HG02870 (cell line): ENCODE measurements around the gene EYS.

ENCODE experiments used
- ATAC-seq: cut with Tn5 transposase; IDR thresholded peaks from one replicate; pipeline ENCODE4 v1.9.1; 2021; ENCODE audit warnings: mild to moderate bottlenecking, moderate library complexity; ENCODE audit not compliant: unreplicated experiment

The EYS gene

DNA sequence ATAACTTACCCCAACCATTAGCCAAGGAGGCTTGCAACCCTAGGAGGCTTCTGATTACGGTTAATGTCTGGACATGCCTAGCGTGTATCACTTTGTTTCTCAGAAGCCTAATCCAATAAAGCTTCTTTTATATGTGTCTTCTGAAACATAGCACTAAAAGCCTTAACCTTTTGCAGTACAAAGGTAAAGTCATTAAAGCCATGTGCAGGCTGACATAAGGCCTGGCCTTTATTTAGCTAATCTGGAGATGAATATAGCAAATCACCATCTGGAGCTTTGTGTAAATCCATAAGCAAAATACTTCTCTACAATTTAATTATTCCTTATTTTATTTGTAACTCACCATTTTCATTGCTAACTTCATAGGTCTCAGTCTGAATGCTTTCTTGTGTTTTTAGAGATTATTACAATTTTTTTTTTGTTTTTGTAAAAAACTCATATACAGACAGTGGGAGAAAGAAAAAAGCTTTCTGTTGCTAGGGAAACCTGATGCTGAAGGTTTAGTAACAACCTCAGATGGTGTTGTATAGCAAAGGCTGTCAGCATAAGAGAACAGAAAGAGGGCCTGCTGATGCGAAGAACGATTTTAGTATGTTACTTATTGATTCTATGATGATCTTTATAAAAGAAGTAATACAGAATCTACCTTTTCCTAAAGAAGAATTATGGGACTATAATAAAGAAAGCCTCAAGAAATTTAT lies at the start of gene EYS:
Gene EYS (minus strand): TSS at position 101 of the 701 bp plus-strand sequence. CDS start 211,816 bp downstream, outside the sequence.
- no peak for ATAC-seq

DNA sequence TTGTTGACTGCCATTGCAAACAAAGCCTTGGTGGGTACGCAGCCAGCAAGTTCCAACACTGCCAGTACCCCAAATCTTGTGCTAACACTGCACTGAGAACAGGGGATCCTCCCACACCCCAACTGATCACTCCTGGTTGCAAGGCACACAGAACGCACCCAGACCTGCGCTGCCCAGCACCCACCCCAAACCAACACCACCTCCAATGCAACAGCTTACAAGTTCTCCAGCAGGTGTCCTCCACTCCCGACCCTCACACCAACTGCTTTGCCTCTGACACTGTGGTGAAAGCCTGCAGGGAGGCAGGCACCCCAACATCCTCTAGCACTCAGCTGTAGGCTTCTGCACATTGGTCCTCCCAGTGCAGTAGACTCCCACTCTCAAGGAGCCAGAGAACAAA lies 39.3 kb upstream of the EYS start:
- ATAC-seq, result no peak

DNA sequence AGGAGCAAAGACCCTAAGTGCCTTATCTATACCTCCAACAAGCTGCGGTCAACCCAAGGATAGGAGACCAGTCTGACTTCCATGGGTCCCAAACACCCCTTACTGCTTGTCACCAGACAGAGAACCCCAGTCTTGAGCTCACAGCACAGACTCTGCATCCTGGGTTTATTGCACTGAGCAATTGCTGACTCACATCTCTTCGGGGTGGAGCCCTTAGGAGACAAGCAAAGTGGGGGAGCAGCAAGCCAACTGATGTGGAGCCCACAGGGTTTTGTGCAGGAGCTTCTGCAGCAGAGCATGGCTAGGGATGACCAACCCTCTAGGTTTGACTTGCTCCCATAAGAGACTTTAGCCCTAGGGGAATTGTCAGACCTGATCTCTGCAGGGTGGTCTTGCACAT lies 38.6 kb upstream of the EYS start:
- no peak for ATAC-seq

DNA sequence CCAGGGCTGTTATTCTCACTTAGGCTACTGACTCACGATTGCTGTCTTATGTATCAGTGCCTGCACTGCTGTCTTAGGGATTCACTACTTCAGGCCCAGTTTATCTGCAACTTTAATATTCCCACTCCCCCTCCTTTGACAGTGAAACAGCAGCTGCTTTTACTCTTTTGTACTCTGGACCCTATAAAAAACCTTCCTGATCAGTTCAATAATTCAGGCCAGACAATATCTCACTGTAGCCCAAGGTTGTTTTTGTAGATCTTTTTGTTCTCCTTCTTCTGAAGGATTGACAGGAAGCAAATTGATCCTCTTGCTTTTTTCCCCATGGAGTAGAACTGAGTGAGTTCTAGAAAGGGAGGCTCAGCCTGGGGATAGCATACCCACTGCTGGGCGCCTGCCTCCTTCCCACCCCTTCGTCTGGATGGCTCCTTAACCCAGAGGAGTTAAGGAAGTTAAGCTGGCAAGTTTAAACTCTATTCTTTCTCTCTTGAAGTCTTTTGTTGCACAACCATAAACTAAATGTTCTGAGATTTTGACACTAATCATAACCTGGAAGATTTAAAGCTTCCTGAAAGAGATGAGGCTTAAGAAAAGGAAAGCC lies 22.0 kb upstream of the EYS start:
- ATAC-seq, result no peak

DNA sequence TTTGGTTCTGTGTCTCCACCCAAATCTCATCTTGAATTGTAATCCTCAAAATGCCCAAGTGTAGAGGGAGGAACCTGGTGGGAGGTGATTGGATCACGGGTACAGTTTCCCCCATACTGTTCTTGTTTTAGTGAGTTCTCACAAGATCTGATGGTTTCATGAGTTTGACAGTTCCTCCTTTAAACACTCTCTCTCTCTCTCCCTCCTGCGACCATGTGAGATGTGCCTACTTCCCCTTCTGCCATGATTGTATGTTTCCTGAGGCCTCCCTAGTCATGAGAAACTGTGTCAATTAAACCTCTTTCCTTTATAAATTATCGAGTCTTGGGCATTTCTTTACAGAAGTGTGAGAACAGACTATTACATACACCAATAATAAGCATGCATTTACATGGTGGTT lies 12.1 kb upstream of the EYS start:
- ATAC-seq, result no peak

DNA sequence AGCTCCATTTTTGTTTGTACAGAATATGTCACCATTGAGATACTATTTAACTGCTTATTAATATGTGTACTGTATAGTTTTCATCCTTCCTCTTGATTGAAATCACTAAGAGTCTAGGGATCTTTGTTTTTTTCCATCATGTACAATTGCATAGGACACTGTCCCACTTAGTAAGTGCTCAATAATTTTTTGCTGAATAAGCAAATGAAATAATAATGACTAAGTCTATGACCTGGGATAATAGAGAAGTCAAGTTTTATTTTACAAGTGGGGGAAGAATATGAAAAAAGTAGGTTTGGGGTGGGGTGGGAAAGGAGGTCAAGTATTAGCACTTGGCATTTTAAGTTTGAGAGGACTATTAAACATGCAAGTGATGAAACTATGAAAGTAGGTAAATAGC lies 4.5 kb upstream of the EYS start:
- no peak for ATAC-seq

DNA sequence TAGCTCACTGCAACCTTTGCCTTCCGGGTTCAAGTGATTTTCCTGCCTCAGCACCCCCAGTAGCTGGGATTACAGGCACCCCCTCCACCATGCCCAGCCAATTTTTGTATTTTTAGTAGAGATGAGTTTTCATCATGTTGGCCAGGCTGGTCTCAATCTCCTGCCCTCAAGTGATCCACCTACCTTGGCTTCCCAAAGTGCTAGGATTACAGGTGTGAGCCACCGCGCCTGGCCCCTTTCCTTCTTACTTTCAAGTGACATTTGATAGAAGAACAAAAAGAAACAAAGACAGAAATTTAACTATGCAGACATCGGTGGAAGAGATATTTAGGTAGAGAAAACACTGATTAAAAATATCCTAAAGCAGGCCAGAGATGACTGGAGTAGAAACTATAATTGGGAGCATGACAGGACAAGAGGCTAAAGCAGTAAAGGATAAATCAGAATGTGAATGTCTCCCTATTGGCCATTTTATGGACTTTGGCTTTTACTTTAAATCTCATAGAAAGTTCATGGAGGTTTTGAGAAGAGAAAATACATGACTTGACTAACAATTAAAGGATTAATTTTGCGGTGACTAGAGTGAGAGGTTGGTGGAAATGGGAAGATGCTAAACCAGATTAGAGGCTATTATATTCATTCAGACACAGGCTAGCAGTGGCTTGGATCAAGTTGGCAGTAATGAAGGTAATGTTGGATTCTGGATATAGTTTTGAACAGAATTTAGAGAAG lies 2.2 kb upstream of the EYS start:
- ATAC-seq, result no peak

DNA sequence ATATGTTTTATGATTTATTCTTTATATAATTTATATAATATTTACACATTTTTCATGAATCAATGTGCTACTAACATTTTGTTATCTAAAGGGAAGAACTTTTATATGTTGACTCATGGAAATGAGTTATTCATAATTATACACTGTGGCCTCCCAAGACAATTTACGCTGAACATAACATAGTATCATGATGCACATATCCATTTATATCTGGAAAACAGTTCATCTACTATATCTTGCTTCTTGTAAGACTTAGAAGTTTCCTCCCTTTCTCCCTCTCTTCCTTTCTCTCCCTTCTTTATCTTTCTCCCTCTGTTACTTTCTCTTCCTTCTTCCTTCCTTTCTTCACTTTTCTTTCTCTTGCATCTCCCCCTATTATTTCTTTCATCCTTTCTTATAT lies 1.1 kb upstream of the EYS start:
- ATAC-seq, result no peak

DNA sequence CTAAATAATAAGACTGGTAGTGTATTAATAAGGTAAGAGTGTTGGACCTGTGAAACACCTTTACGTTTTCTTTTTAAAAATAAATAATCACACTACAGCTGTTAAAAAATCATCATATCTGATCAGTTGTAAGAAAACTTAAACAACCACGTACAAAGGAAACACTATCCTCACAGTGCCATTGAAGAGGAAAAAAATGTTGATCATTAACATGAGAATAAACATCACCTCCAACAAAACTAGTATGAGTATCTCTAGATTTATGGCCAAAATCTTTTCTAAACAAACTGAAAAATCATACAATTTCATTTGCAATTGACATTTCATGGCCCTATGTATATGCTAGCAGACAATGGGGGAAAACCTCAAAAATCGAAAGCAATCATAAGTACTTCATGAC lies 590 bp downstream of the EYS start:
- no peak for ATAC-seq

DNA sequence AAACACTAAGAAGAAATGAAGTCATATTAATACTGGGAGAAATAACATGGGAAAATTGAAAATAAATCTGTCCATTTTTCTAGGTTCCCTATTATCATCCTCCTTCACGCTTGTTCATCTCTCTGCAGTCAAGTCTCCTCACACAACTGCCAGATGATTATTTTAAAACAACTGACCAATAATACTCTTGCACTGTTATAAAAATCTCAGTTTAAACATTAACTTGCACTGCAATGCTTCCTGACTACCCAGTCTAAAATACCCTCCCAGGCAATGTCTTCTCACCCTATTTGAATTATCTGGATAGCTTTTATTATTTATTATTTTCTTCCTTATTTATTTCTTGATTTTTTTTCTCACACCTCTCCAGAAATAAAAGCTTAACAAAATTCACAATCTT lies 5.7 kb downstream of the EYS start:
- ATAC-seq, result no peak

DNA sequence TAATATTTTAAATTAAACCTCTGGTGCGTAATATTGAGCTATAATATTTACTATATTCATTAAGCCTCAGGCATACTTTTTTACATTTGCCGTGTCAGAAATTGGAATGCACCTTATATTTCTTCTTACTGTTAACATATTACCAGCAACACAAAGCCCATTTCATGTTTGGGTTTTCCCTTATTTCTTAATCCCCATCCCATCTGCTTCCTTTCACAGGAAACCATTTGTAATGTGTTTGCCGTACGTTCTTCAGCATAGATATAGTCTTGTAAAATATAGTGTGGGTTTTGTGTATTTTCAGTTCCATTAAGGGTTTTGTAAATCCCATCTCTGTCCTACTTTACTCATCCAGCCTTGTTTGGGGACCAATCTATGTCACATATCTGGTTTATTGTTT lies 6.5 kb downstream of the EYS start:
- ATAC-seq, result no peak

DNA sequence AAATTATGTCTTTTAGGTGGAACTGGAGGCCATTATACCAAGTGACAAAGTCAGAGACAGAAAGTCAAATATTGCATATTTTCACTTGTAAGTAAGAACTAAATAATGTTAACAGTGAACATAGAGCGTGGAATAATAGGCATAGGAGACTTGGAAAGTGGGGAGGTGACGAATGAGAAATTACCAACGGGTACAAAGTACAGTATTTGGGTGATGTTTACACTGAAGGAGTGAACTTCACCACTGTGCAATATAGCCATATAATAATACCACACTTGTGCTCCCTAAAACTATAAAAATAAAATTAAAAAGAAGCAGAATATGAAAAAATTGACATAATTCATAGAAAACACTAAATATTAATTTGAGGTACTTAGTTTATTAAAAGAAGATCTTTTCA lies 14.9 kb downstream of the EYS start:
- no peak for ATAC-seq

DNA sequence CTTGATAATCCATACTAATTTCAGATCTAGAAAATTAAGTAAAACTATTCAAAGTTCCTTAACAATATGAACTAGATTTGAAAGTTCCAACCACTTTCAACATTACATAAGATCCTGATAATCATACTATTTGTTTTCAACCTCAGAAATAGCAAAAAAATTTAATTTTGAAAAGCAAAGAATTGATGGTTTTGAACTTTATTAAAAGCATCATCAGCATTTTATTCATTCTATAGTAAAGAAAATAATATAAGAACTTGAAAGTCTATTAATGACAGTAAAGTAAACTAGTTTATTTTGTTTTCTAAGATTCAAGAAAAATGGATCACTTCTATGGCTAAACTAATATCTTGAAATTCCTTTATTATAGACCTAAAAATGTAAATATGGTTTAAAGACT lies 26.8 kb downstream of the EYS start:
- ATAC-seq, result no peak

DNA sequence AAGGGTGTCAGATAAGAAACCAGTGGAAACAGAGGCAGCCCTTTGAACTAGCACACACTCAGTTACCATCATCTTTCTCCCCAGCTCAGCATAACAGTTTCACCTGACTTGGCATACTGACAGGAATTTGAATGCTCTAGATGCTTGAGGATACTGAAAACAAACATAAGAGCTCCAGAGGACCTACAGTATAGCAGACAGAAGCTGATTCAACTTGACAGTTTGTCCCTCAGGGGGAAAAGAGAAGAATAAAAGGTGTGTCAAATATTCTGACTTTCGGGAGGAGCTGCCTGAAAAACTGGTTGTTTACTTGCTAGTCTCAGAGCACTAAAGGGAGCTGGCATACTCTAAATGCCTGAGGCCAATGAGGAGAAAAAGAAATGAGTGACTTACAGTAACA lies 35.1 kb downstream of the EYS start:
- no peak for ATAC-seq

DNA sequence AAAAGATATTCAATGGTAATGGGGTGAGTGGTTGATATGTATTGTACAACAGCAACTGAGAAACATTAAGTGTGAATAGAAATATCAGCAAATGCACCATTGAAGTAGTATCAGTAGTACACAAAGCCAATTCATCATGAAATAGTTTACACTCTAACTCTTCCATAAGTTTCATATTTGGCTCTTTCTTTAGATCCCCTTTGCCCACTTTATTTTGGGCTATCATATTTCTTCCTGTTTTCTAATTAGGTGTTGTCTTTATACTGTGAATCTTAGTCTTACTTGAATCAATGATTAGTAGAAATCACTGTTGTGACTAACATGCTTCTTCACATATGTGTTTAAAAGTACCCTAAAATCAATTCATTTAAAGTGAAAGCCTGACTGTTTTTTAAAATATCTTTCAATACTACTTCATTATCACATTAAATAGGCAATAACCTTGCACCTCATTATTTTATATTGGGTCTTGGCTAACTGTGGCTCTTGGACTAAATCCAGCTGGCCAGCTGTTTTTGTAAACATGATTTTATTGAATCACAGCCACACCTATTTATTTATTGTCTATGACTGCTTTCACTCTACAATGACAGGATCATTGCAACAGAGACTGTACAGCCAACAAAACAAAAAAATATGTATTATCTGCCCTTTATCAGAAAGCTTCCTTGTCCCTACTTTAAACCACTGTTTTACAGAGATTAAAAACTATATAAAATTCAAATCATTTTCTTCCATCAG lies 38.9 kb downstream of the EYS start:
- no peak for ATAC-seq

DNA sequence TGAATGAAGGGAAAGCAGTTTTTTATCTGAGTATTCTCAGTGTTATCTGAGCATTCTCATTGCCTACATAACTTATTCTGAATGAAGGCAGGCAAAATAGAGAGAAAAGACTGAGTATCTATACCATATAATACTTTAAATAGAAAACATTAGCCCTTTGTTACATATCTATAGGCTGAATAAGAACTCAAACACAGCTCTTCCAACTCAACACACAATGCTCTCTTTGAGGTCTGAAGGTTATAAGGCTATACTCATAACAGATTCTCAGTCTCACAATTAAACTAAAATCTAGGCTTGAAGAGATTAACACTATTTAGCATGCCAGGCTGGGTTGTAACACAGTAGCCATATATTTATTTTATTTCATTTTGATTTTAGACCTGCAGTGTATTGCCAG lies 56.9 kb downstream of the EYS start:
- ATAC-seq, result no peak

DNA sequence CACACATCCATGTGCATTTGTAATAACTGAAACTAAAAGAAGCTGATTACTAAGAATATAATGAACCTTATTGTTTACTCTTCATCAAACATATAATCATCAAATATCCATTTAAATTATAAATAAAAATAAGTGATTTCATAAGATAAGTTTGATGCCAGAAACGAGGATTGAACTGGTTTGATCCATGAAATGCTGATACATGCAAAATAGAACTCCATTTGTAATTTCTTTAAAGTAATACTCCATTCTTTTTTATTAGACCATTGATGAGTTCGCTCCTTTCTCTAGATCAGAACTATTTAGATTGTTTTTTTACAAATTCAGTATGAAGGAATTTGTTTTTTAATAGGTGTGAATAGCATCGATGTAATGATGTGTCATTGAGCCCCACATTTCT lies 57.6 kb downstream of the EYS start:
- ATAC-seq, result no peak

DNA sequence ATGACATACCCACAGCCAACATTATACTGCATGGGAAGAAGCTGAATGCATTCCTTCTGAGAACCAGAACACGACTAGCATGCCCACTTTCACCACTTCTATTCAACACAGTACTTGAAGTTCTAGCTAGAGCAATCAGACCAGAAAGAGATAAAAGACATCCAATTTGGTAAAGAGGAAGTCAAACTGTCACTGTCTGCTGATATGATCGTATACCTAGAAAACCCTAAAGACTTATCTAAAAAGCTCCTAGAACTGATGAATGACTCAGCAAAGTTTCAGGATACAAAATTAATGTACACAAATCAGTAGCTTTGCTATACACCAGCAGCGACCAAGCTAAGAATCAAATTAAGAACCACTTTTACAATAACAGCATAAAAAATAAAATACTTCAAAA lies 60.5 kb downstream of the EYS start:
- no peak for ATAC-seq

DNA sequence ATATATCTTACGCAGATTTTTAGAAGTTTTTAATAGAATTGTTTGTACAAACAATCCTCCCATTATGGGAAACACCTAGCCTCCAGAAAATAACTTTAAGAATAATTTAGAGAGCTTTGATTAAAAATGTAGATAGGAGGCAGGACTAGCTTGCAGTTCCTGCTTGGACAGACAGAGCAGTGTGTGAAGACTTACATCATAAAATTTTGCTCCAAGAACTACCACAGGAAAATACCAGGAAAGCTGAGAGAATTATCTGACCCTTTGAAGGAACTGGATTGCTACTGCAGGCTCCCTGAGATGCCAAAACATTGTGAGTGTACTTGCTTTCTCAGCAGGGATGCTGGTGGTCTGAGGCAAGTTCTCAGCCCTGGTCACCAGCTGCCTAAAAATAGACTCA lies 64.2 kb downstream of the EYS start:
- ATAC-seq, result no peak

DNA sequence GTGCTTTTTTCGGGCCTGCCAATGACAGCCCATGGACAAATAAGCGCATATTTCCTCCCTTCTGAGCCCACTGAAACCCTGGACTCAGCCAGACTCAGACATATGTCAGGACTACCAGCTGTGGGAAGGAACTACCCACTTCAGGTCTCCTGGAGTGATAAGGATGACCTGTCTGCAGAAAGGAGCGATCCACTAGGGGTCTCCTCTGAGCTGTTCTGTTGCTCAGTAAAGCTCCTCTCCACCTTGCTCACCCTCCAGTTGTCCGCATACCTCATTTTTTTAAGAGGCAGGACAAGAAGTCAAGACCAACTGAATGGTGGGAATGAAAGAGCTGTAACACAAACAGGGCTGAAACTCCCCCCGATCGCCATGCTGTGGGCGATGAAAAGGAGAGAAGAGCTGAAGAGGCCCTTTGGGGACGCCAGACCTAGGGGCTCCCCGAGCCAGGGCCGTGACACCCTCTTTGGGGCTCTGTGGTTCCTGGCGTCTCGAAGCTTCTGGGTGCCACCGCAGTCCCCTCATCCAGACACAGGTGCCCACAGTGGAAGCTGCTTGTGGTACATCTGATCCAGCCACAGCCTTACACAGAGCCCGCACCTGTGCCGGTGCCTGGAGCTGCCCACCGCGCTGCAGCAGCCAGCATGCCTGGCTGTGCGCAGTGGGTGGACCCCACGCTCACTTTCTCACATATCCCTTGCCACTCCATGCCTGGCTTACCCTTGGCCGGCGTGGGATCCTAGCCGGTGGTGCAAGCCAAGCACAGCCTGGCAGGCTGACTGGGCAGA lies 68.8 kb downstream of the EYS start:
- no peak for ATAC-seq
